Endothelial cell (in vitro differentiated cells): ENCODE results near the gene KMO. TPM values are rescaled to one million over a fixed set of nuclear protein-coding genes. Genes with fewer than 3 reads are reported as not detected.
A peak's percentile ranks its signal among the peaks of the same experiment; 100 is the strongest.

Experiments
- DNase-seq: peaks from one replicate; pipeline ENCODE4 v3.0.0; 2021; ENCODE audit warnings: low spot score
- H3K27ac Mint-ChIP-seq: one replicate; pipeline ENCODE4 v1.8.0; 2021; ENCODE audit warnings: mixed read lengths, inconsistent platforms; ENCODE audit not compliant: unreplicated experiment
- H3K27me3 Mint-ChIP-seq: one replicate; pipeline ENCODE4 v1.8.0; 2021; ENCODE audit warnings: mild to moderate bottlenecking, moderate library complexity, mixed read lengths, inconsistent platforms; ENCODE audit not compliant: unreplicated experiment
- H3K36me3 Mint-ChIP-seq: one replicate; pipeline ENCODE4 v1.8.0; 2021; ENCODE audit warnings: mild to moderate bottlenecking, low read depth, mixed read lengths, inconsistent platforms; ENCODE audit not compliant: unreplicated experiment
- H3K4me1 Mint-ChIP-seq: one replicate; pipeline ENCODE4 v1.8.0; 2021; ENCODE audit warnings: mild to moderate bottlenecking, mixed read lengths, inconsistent platforms; ENCODE audit not compliant: unreplicated experiment
- H3K4me3 Mint-ChIP-seq: one replicate; pipeline ENCODE4 v1.8.0; 2021; ENCODE audit warnings: mild to moderate bottlenecking, mixed read lengths, inconsistent platforms; ENCODE audit not compliant: unreplicated experiment
- H3K9me3 Mint-ChIP-seq: one replicate; pipeline ENCODE4 v1.8.0; 2021; ENCODE audit warnings: mixed read lengths, inconsistent platforms; ENCODE audit not compliant: unreplicated experiment
- total RNA-seq: library from RNA; stranded (reverse); fragmentation: NEBNext Ultra II Directional; extraction: Animal tissue kit (Norgen Biotek cat#: 25700); gene quantifications from one replicate; pipeline ENCODE4 v1.2.1, GENCODE V29; 2021; ENCODE audit not compliant: unreplicated experiment
- TF ChIP-seq, protein P1 (sequence below): fragments of 200-600 bp; sonication (generic); IDR thresholded peaks from one replicate; pipeline ENCODE4 v1.5.0; 2021; ENCODE audit warnings: antibody characterized with exemption; ENCODE audit not compliant: unreplicated experiment

Gene KMO
- total RNA-seq, 1 donor from 2014 or later: not detected

DNA sequence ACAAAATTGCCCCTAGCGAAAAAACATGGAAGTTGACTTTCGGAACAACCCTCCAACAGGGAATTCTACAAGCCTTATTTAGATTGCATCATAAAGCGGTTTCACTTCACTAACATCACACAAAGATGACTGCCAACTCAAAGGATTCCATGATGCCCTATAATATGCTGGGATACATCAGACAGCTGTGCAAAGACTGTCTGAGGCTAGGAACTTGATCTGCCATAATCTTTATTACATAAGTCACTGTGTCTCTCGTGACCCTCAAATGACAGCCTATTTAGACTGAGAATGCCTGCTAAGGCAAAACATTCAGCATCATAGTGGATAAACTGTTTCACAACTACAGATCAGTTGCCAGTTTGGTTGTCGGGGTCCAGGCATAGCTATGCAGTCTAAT, 36.4 kb upstream of the KMO start:
- no peaks in the 10 kb centered on the region for H3K4me1 Mint-ChIP-seq
- no peaks in the 10 kb centered on the region for H3K9me3 Mint-ChIP-seq
- no peak for DNase-seq
- TF ChIP-seq, protein P1, sequence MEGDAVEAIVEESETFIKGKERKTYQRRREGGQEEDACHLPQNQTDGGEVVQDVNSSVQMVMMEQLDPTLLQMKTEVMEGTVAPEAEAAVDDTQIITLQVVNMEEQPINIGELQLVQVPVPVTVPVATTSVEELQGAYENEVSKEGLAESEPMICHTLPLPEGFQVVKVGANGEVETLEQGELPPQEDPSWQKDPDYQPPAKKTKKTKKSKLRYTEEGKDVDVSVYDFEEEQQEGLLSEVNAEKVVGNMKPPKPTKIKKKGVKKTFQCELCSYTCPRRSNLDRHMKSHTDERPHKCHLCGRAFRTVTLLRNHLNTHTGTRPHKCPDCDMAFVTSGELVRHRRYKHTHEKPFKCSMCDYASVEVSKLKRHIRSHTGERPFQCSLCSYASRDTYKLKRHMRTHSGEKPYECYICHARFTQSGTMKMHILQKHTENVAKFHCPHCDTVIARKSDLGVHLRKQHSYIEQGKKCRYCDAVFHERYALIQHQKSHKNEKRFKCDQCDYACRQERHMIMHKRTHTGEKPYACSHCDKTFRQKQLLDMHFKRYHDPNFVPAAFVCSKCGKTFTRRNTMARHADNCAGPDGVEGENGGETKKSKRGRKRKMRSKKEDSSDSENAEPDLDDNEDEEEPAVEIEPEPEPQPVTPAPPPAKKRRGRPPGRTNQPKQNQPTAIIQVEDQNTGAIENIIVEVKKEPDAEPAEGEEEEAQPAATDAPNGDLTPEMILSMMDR: no peak
- no peak overlapping the region for H3K27ac Mint-ChIP-seq
- no peak overlapping the region for H3K4me3 Mint-ChIP-seq
- H3K27me3 Mint-ChIP-seq: no peaks in the 10 kb centered on the region
- H3K36me3 Mint-ChIP-seq: peaks cover 5% of the 10 kb centered on the region

DNA sequence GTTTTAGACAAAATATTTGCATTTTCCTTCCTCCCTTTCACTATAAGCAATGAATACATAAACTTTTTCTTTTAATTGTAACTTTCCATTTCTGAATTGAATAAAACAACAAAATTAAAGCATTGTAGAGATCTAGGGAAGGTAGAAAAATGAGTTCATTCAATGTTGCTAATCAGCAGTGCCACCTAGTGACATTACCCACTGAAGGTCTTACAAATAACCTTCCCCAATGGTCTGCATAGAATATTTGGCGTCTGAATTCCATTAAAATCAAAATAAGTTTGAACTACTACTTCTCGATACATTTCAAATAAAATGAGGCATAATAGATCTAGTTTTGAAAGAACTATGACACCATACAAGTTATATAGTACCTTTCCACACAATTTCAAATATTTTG, 32.3 kb upstream of the KMO start:
- Mint-ChIP-seq H3K27ac (no peak overlapping the region), H3K9me3 (no peaks in the 10 kb centered on the region), H3K4me1 (no peaks in the 10 kb centered on the region), H3K4me3 (no peak overlapping the region), H3K27me3 (no peaks in the 10 kb centered on the region), H3K36me3 (peaks cover 19% of the 10 kb centered on the region)
- peak; percentile 12 for DNase-seq
- TF ChIP-seq, protein P1: no peak

DNA sequence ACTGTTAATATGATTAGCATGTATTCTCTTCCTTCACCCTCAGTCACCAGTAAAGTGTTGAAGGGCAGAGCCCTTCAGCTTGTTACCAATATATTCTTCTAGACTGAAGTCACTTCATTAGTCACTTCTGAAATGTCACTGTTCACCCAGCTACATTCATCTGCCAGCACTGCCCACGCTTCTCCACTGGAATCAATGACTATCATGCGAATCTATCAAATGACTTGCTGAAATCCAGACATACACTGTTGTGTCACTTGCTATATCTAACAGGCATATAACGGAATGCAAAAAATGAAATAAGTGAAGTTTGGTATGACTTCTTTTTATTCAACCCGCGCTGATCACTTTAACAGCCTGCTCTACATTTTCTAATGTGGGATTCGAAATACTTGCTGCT, 28.7 kb upstream of the KMO start:
- Mint-ChIP-seq H3K9me3 (no peaks in the 10 kb centered on the region), H3K27ac (no peak overlapping the region), H3K4me3 (no peak overlapping the region), H3K4me1 (no peaks in the 10 kb centered on the region), H3K27me3 (no peaks in the 10 kb centered on the region), H3K36me3 (peaks cover 20% of the 10 kb centered on the region)
- no peak for DNase-seq
- TF ChIP-seq, protein P1: no peak

DNA sequence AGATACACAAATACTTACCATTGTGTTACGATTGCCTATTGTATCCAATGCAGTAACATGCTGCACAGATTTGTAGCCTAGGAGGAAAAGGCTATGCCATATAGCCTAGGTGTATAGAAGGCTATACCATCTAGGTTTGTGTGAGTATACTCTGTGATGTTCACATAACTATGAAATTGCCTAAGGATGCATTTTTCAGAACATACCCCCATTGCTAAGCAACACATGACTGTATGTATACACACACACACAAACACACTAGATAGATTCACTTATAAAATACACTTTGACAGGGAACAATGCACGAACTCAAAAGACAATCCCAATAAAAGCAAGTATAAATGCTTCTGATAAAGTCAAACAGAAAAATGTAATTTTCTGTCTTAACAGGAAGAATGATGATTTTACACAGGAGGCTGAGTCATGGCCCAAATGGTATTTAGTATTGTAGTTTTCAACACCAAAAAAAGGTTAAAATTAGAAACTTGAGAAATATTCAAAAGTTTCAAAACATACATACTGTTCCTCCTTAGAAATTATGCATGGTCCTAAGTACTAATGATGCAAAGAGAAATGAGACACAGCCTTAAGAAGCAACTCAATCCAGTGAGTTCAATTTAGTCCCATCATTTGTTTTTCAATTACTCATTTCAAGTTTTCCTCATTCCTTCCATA, 24.9 kb upstream of the KMO start:
- H3K27ac Mint-ChIP-seq: no peak overlapping the region

DNA sequence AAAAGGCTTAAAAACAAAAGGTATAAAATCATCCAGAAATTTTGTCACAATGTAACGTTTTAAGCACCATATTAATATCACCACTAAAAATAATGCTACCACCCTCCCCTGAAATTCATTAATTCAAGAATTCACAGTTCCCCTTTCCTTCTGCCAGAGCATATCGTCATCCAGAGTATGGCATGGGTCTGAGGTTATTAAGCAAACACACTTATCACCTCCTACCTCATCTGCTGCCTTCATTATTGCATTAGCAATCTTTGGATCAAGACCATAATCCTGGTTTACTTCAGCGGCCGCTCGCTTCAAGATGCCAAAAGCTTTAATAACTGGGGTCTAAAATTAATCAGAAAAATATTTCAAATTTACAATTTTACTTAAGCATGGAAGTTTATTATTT, 18.8 kb upstream of the KMO start:
- Mint-ChIP-seq H3K27me3 (no peaks in the 10 kb centered on the region), H3K9me3 (no peaks in the 10 kb centered on the region)

More for the DNA sequence above, 24.9 kb upstream of the KMO start:
- TF ChIP-seq, protein P1: no peak
- peaks cover 15% of the 10 kb centered on the region for H3K36me3 Mint-ChIP-seq
- no peaks in the 10 kb centered on the region for H3K27me3 Mint-ChIP-seq
- H3K4me1 Mint-ChIP-seq: no peaks in the 10 kb centered on the region
- H3K4me3 Mint-ChIP-seq: no peak overlapping the region
- H3K9me3 Mint-ChIP-seq: no peaks in the 10 kb centered on the region
- DNase-seq: no peak

More for the DNA sequence above, 18.8 kb upstream of the KMO start:
- no peaks in the 10 kb centered on the region for H3K36me3 Mint-ChIP-seq
- no peak overlapping the region for H3K4me3 Mint-ChIP-seq
- no peak for DNase-seq
- H3K4me1 Mint-ChIP-seq: peaks cover 5% of the 10 kb centered on the region
- no peak overlapping the region for H3K27ac Mint-ChIP-seq
- TF ChIP-seq, protein P1: no peak
